HL-60 (cell line): ENCODE data around the gene TMEM266.

Experiments used
- DNase-seq, 2 experiments: peaks; one replicate each; pipeline ENCODE4 v3.0.0-alpha.2; 2010 to 2020; ENCODE audit warnings: low read depth in 1 of 2, low spot score in 1 of 2
- H3K27ac ChIP-seq: fragments of 250-450 bp; sonication (Bioruptor Pico); replicated peaks from 2 replicates; pipeline ENCODE4 v1.5.1; 2020; ENCODE audit warnings: mild to moderate bottlenecking, moderate library complexity
- H3K27me3 ChIP-seq: fragments of 250-450 bp; sonication (Bioruptor Pico); 2 replicates; pipeline ENCODE4 v1.5.1; 2021; ENCODE audit warnings: mild to moderate bottlenecking, moderate library complexity; ENCODE audit not compliant: insufficient read depth, poor library complexity, severe bottlenecking
- H3K4me3 ChIP-seq: replicated peaks from 2 replicates; pipeline ENCODE4 v1.5.1; 2011; ENCODE audit warnings: mild to moderate bottlenecking, control low read depth, low read length; ENCODE audit not compliant: insufficient read depth
- GABPA ChIP-seq: IDR thresholded peaks from 2 replicates; pipeline ENCODE4 v1.6.1; 2012; ENCODE audit warnings: low read depth
- POLR2AphosphoS5 ChIP-seq: IDR thresholded peaks from 2 replicates; pipeline ENCODE4 v1.6.1; 2012; ENCODE audit warnings: low read depth
- SPI1 ChIP-seq: IDR thresholded peaks from 2 replicates; pipeline ENCODE4 v1.6.1; 2012; ENCODE audit warnings: low read depth, mild to moderate bottlenecking, borderline replicate concordance
- TF ChIP-seq, protein P1 (sequence below): IDR thresholded peaks from one replicate; pipeline ENCODE4 v1.5.1; 2011; ENCODE audit warnings: low read length, control low read depth, inconsistent platforms; ENCODE audit not compliant: insufficient read depth
- TF ChIP-seq, protein P2 (sequence below): IDR thresholded peaks from 2 replicates; pipeline ENCODE4 v1.6.1; 2012; ENCODE audit warnings: low read depth; ENCODE audit not compliant: insufficient replicate concordance

The TMEM266 gene

GRCh38 chr15:76151599-76151974 is 91.8 kb downstream of the TMEM266 start:
- Histone ChIP-seq H3K27ac (no peak overlapping the region), H3K4me3 (no peak overlapping the region), H3K27me3 (no peaks in the 10 kb centered on the region)
- DNase-seq: no peak
- no peak for TF ChIP-seq SPI1
- no peak for TF ChIP-seq POLR2AphosphoS5
- TF ChIP-seq, protein P1, sequence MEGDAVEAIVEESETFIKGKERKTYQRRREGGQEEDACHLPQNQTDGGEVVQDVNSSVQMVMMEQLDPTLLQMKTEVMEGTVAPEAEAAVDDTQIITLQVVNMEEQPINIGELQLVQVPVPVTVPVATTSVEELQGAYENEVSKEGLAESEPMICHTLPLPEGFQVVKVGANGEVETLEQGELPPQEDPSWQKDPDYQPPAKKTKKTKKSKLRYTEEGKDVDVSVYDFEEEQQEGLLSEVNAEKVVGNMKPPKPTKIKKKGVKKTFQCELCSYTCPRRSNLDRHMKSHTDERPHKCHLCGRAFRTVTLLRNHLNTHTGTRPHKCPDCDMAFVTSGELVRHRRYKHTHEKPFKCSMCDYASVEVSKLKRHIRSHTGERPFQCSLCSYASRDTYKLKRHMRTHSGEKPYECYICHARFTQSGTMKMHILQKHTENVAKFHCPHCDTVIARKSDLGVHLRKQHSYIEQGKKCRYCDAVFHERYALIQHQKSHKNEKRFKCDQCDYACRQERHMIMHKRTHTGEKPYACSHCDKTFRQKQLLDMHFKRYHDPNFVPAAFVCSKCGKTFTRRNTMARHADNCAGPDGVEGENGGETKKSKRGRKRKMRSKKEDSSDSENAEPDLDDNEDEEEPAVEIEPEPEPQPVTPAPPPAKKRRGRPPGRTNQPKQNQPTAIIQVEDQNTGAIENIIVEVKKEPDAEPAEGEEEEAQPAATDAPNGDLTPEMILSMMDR: no peak
- TF ChIP-seq GABPA: no peak
- TF ChIP-seq, protein P2, sequence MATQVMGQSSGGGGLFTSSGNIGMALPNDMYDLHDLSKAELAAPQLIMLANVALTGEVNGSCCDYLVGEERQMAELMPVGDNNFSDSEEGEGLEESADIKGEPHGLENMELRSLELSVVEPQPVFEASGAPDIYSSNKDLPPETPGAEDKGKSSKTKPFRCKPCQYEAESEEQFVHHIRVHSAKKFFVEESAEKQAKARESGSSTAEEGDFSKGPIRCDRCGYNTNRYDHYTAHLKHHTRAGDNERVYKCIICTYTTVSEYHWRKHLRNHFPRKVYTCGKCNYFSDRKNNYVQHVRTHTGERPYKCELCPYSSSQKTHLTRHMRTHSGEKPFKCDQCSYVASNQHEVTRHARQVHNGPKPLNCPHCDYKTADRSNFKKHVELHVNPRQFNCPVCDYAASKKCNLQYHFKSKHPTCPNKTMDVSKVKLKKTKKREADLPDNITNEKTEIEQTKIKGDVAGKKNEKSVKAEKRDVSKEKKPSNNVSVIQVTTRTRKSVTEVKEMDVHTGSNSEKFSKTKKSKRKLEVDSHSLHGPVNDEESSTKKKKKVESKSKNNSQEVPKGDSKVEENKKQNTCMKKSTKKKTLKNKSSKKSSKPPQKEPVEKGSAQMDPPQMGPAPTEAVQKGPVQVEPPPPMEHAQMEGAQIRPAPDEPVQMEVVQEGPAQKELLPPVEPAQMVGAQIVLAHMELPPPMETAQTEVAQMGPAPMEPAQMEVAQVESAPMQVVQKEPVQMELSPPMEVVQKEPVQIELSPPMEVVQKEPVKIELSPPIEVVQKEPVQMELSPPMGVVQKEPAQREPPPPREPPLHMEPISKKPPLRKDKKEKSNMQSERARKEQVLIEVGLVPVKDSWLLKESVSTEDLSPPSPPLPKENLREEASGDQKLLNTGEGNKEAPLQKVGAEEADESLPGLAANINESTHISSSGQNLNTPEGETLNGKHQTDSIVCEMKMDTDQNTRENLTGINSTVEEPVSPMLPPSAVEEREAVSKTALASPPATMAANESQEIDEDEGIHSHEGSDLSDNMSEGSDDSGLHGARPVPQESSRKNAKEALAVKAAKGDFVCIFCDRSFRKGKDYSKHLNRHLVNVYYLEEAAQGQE: no peak

GRCh38 chr15:76152197-76152596 is 92.4 kb downstream of the TMEM266 start:
- Histone ChIP-seq H3K27ac (no peak overlapping the region), H3K4me3 (no peak overlapping the region), H3K27me3 (no peaks in the 10 kb centered on the region)
- TF ChIP-seq, protein P2: no peak
- TF ChIP-seq POLR2AphosphoS5: no peak
- TF ChIP-seq GABPA: no peak
- no peak for TF ChIP-seq SPI1
- TF ChIP-seq, protein P1: no peak
- no peak for DNase-seq

DNA sequence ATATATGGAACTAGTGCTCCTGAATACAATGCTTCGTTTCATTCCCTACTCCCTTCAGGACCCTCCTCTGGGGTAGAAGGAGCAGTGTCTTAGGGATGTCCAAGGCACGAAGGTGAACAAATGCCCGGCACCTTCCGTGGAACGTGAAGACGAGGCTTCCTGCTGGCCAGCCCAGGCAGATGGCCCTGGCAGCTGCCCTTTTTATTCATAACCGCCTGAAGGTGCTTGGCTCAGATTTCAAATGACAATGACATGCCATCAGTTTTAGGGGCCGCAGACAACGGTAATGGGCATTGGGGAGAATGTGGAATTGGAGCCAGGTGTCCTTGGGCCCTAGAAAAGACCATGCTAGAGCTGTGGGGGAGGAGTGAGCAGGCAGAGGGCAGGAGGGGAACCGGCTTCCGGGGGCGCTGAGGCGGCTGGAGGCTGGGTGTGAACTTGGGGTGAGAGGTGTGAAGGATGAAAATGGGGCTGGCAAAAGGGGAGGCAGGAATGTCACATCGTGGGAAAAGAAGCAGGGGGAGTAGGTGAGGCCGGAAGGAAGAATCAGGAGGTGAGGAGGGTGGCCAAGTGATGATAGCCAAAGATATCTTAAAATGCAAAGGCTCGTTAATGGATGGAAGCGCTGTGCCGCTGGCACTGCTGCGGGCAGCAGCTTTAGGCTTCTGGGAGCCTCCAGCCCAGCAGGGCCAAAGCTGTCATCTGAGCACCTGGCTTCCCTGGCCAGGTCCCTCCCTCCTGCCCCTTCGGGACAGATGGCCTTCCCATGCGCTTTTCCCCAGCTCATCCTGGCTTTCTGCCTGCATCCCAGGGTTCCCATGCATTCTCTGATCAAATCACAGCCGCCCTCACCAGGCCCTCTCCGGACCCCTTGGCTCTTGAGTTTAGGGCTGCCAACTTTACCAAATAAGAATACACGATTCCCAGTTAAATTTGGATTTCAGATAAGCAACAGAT is 93.7 kb downstream of the TMEM266 start:
- TF ChIP-seq, protein P1: no peak
- TF ChIP-seq, protein P2: no peak
- TF ChIP-seq SPI1: no peak
- no peak for TF ChIP-seq GABPA
- TF ChIP-seq POLR2AphosphoS5: no peak
- H3K27me3 ChIP-seq: no peaks in the 10 kb centered on the region
- H3K4me3 ChIP-seq: no peak overlapping the region
- DNase-seq: no peak
- H3K27ac ChIP-seq: no peak overlapping the region
